GM12892 (cell line): ENCODE results near the gene MICAL3.

Experiments used
- POLR2A ChIP-seq: IDR thresholded peaks from 2 replicates; pipeline ENCODE4 v1.6.1; 2011; ENCODE audit warnings: low read depth, low read length, control low read depth
- POLR2AphosphoS5 ChIP-seq: IDR thresholded peaks from 2 replicates; pipeline ENCODE4 v1.6.1; 2011; ENCODE audit warnings: low read depth, low read length, control low read depth
- TAF1 ChIP-seq: IDR thresholded peaks from 2 replicates; pipeline ENCODE4 v1.6.1; 2011; ENCODE audit warnings: low read depth, mild to moderate bottlenecking, control low read depth, low read length, borderline replicate concordance

GRCh38 chr22:17946662-17947367, 77.5 kb downstream of the MICAL3 start:
- TF ChIP-seq POLR2A (no peak), TAF1 (no peak), POLR2AphosphoS5 (no peak)
